Measurements from ENCODE around the gene CCR5.
"Not testable (repeated sequence)": the region's sequence is repeated elsewhere in the genome, so short reads cannot be mapped to it uniquely, and the experiment has no call there.

GRCh38 chr3:46391526-46391925 lies 20.8 kb downstream of the CCR5 start:
- TF ChIP-seq POLR2A, CTCF (IDR thresholded peaks at IDR 0.05): not testable (repeated sequence)
